Measurements from ENCODE around the gene GPATCH8. TPM values are rescaled to one million over a fixed set of nuclear protein-coding genes. Genes with fewer than 3 reads are reported as not detected.

GPATCH8 gene
- total and polyA plus RNA-seq, 2 donors (not counting 3 experiments of a cell fraction or from before 2014, with no cell fraction given) = 14.6 to 35.3 TPM

- Histone ChIP-seq H4K20me1 (replicated peaks; ENCODE audit: control insufficient read depth, extremely low read depth, insufficient read depth, low read length) (peaks cover 13% of the 10 kb centered on the region), H2AFZ (ENCODE audit: low read depth, low read length) (no peak overlapping the region), H3K4me3 (replicated peaks in 1 of 3; ENCODE audit: insufficient read depth in 1 of 3, low read depth in 1 of 3, low read length in 3 of 3) (no peak overlapping the region), H3K4me2 (ENCODE audit: insufficient read depth, low read length) (no peak overlapping the region), H3K27me3 (ENCODE audit: control insufficient read depth in 2 of 2, insufficient read depth in 2 of 2, low read length in 2 of 2) (no peaks in the 10 kb centered on the region), H3K9ac (replicated peaks; ENCODE audit: extremely low read depth, insufficient read depth, low read length) (no peak overlapping the region), H3K9me1 (replicated peaks; ENCODE audit: control insufficient read depth, extremely low read depth, insufficient read depth, low read length) (no peaks in the 10 kb centered on the region), H3K36me3 (ENCODE audit: control insufficient read depth in 2 of 2, extremely low read depth in 1 of 2, insufficient read depth in 2 of 2, low read length in 2 of 2) (no peaks in the 10 kb centered on the region), H3K27ac (ENCODE audit: insufficient read depth, low read depth, low read length) (no peak overlapping the region), H3K9me3 (replicated peaks; ENCODE audit: control insufficient read depth, insufficient read depth, low read length) (no peaks in the 10 kb centered on the region), H3K4me1 (ENCODE audit: control insufficient read depth, extremely low read depth, insufficient read depth, low read length) (no peaks in the 10 kb centered on the region), H3K79me2 (ENCODE audit: control insufficient read depth, insufficient read depth, low read length) (peaks cover 84% of the 10 kb centered on the region)
- intact Hi-C loops (cut with micrococcal nuclease) = no loop called here
- BruUV-seq (replicated peaks) = no TSS peak
- CTCF ChIA-PET = interaction anchor here (0.9 kb wide), 1 partner anchor 30 kb away, joined by 3 read pairs; no protein-coding TSS in a partner anchor
- dilution Hi-C loops (cut with MboI; ENCODE audit: extremely low pct_ligation_motif_present, low sequenced_read_pairs) = no loop called here
- no peak for DNase-seq (ENCODE audit: low read depth, low spot score)
- TF ChIP-seq EZH2 (IDR thresholded peaks at IDR 0.05; ENCODE audit: borderline replicate concordance, low read depth, low read length, severe bottlenecking) (no peak), CTCF (IDR thresholded peaks at IDR 0.05; ENCODE audit: extremely low read depth in 1 of 2, insufficient read depth in 1 of 2, low read depth in 1 of 2, low read length in 2 of 2) (no peak), FOS (IDR thresholded peaks at IDR 0.05; ENCODE audit: borderline replicate concordance, insufficient read depth, low read length) (no peak)
- no peak for FAIRE-seq
- POLR2A ChIA-PET = no interaction called here
These were observed 10.4 kb downstream of the GPATCH8 start for GRCh38 chr17:44492706-44493272.

- no peaks in the 10 kb centered on the region for H3K9me3 ChIP-seq (replicated peaks; ENCODE audit: control insufficient read depth, insufficient read depth, low read length)
These were observed 13.6 kb downstream of the GPATCH8 start for GRCh38 chr17:44489581-44489980.

More at GRCh38 chr17:44489581-44489980, 13.6 kb downstream of the GPATCH8 start:
- Histone ChIP-seq H3K79me2 (ENCODE audit: control insufficient read depth, insufficient read depth, low read length) (peaks cover 75% of the 10 kb centered on the region), H3K36me3 (ENCODE audit: control insufficient read depth in 2 of 2, extremely low read depth in 1 of 2, insufficient read depth in 2 of 2, low read length in 2 of 2) (no peaks in the 10 kb centered on the region), H3K9ac (replicated peaks; ENCODE audit: extremely low read depth, insufficient read depth, low read length) (no peak overlapping the region), H2AFZ (ENCODE audit: low read depth, low read length) (no peak overlapping the region), H3K4me1 (ENCODE audit: control insufficient read depth, extremely low read depth, insufficient read depth, low read length) (no peaks in the 10 kb centered on the region), H3K27ac (ENCODE audit: insufficient read depth, low read depth, low read length) (no peak overlapping the region), H3K4me3 (replicated peaks in 1 of 3; ENCODE audit: insufficient read depth in 1 of 3, low read depth in 1 of 3, low read length in 3 of 3) (no peak overlapping the region), H4K20me1 (replicated peaks; ENCODE audit: control insufficient read depth, extremely low read depth, insufficient read depth, low read length) (peaks cover 9% of the 10 kb centered on the region), H3K27me3 (ENCODE audit: control insufficient read depth in 2 of 2, insufficient read depth in 2 of 2, low read length in 2 of 2) (no peaks in the 10 kb centered on the region), H3K9me1 (replicated peaks; ENCODE audit: control insufficient read depth, extremely low read depth, insufficient read depth, low read length) (no peaks in the 10 kb centered on the region), H3K4me2 (ENCODE audit: insufficient read depth, low read length) (no peak overlapping the region)
- ChIA-PET POLR2A (no interaction called here), CTCF (no interaction called here)
- dilution Hi-C loops (cut with MboI; ENCODE audit: extremely low pct_ligation_motif_present, low sequenced_read_pairs) = no loop called here
- DNase-seq (ENCODE audit: low read depth, low spot score) (no peak), FAIRE-seq (no peak)
- intact Hi-C loops (cut with micrococcal nuclease) = no loop called here
- no peak for TF ChIP-seq MYC (IDR thresholded peaks at IDR 0.05; ENCODE audit: low read depth, low read length)
- TF ChIP-seq CTCF (IDR thresholded peaks at IDR 0.05; ENCODE audit: extremely low read depth in 1 of 2, insufficient read depth in 1 of 2, low read depth in 1 of 2, low read length in 2 of 2) = no peak
- no peak for TF ChIP-seq EZH2 (IDR thresholded peaks at IDR 0.05; ENCODE audit: borderline replicate concordance, low read depth, low read length, severe bottlenecking)
- TF ChIP-seq JUN (IDR thresholded peaks at IDR 0.05; ENCODE audit: borderline replicate concordance, insufficient read depth, insufficient read length, low read depth) = no peak
- TF ChIP-seq FOS (IDR thresholded peaks at IDR 0.05; ENCODE audit: borderline replicate concordance, insufficient read depth, low read length) = no peak
- no peak for TF ChIP-seq MAX (IDR thresholded peaks at IDR 0.05; ENCODE audit: insufficient read depth, insufficient read length)
- TF ChIP-seq POLR2A (IDR thresholded peaks at IDR 0.05; ENCODE audit: low read depth, low read length) = no peak
- TF ChIP-seq POLR2AphosphoS5 (IDR thresholded peaks at IDR 0.05; ENCODE audit: insufficient read depth, low read depth, low read length) = no peak
- no peak for TF ChIP-seq GATA2 (IDR thresholded peaks at IDR 0.05; ENCODE audit: insufficient read depth, insufficient read length, low read depth, low read length)
- BruUV-seq (replicated peaks) = no TSS peak

Measured in endothelial cell of umbilical vein (primary cell).